Testis (tissue), 3 donors: Measurements from ENCODE around the gene ARID5B. TPM values are rescaled to one million over a fixed set of nuclear protein-coding genes. Genes with fewer than 3 reads are reported as not detected.

Source experiments
- DNase-seq: peaks from one replicate; pipeline ENCODE4 v3.0.0-alpha.2; 2019
- H3K27ac ChIP-seq, 2 donors: fragments of 200-600 bp; sonication (generic); one replicate each; pipeline ENCODE4 v1.5.1; 2019
- H3K27me3 ChIP-seq: fragments of 200-600 bp; sonication (generic); one replicate; pipeline ENCODE4 v1.5.1; 2019
- H3K36me3 ChIP-seq: fragments of 200-600 bp; sonication (generic); one replicate; pipeline ENCODE4 v1.5.1; 2017; ENCODE audit warnings: low read depth; ENCODE audit errors: missing control alignments
- H3K4me1 ChIP-seq: fragments of 200-600 bp; sonication (generic); one replicate; pipeline ENCODE4 v1.5.1; 2019
- H3K4me3 ChIP-seq, 2 donors: fragments of 200-600 bp; sonication (generic); one replicate each; pipeline ENCODE4 v1.5.1; 2017 to 2019
- H3K9me3 ChIP-seq: fragments of 200-600 bp; sonication (generic); one replicate; pipeline ENCODE4 v1.5.1; 2017
- CTCF ChIP-seq, 3 experiments: fragments of 450-650 bp in 2 of 3; fragments of 200-600 bp in 1 of 3; sonication (generic) in 1 of 3; IDR thresholded peaks; one replicate each; pipeline ENCODE4 v1.5.1; 2016 to 2019; ENCODE audit warnings: antibody characterized with exemption in 3 of 3, mild to moderate bottlenecking in 2 of 3, moderate library complexity in 1 of 3
- POLR2A ChIP-seq: fragments of 450-650 bp; IDR thresholded peaks from one replicate; pipeline ENCODE4 v1.6.1; 2017; ENCODE audit warnings: antibody characterized with exemption, mild to moderate bottlenecking, moderate library complexity
- WGBS, 2 donors: methylation state at CpG; one replicate each; pipeline ENCODE4 v1.1.5; 2018; 5-methylcytosine and 5-hydroxymethylcytosine counted together
- intact Hi-C: fragments of 100-400 bp; cut with DNase I; formaldehyde crosslinking; loops from one replicate; pipeline ENCODE4 v1.15.1; 2023; ENCODE audit warnings: low total_unique reads
- polyA plus RNA-seq: library from polyadenylated mRNA; stranded (reverse); fragments of 350-450 nt; fragmentation: Illumina TruSeq; extraction: RNeasy Lipid Tissue Mini Kit (QIAGEN cat#74804); gene quantifications from one replicate; pipeline ENCODE4 v1.2.3, GENCODE V29; 2014; ENCODE audit warnings: low read depth, low replicate concordance; ENCODE audit not compliant: insufficient read depth
- total RNA-seq, 2 donors: library from RNA; depleted of rRNA; stranded (reverse); fragments of >200 nt; gene quantifications; one replicate each; pipeline ENCODE4 v1.2.3, GENCODE V29; 2016

ARID5B gene
- total and polyA plus RNA-seq, 3 donors from 2014 or later, result 14.3 to 73.6 (median 52.1) TPM

GRCh38 chr10:61992059-61992460 is 90.6 kb downstream of the ARID5B start:
- intact Hi-C loops, result no loop called here
- Histone ChIP-seq H3K4me3 (no peak overlapping the region), H3K27ac (peak overlapping the region; percentile 61 to 77), H3K36me3 (no peaks in the 10 kb centered on the region), H3K4me1 (peaks cover 57% of the 10 kb centered on the region), H3K9me3 (no peaks in the 10 kb centered on the region), H3K27me3 (no peaks in the 10 kb centered on the region)
- WGBS, 2 donors, result 35 to 52% methylated on average over 4 of the region's 4 CpGs
- peak; percentile 54 for DNase-seq
- no peak for TF ChIP-seq POLR2A
- no peak for TF ChIP-seq CTCF (IDR thresholded peaks at IDR 0.05)

- Histone ChIP-seq H3K36me3 (no peaks in the 10 kb centered on the region), H3K4me1 (peaks cover 54% of the 10 kb centered on the region), H3K4me3 (no peak overlapping the region), H3K27me3 (no peaks in the 10 kb centered on the region), H3K27ac (peak overlapping the region; percentile 61 to 77), H3K9me3 (no peaks in the 10 kb centered on the region)
- intact Hi-C loops, result no loop called here
- no peak for TF ChIP-seq CTCF (IDR thresholded peaks at IDR 0.05)
- no peak for TF ChIP-seq POLR2A
- peak; percentile 78 for DNase-seq
- WGBS, 2 donors, result 23 to 24% methylated on average over 7 of the region's 7 CpGs
Observed at GRCh38 chr10:61992671-61993668, 91.5 kb downstream of the ARID5B start.

GRCh38 chr10:61993711-61994401 is 92.4 kb downstream of the ARID5B start:
- Histone ChIP-seq H3K36me3 (no peaks in the 10 kb centered on the region), H3K27ac (peak overlapping the region; percentile 61 to 77), H3K27me3 (no peaks in the 10 kb centered on the region), H3K4me1 (peaks cover 48% of the 10 kb centered on the region), H3K4me3 (no peak overlapping the region), H3K9me3 (no peaks in the 10 kb centered on the region)
- no peak for TF ChIP-seq CTCF (IDR thresholded peaks at IDR 0.05)
- no peak for TF ChIP-seq POLR2A
- intact Hi-C loops, result no loop called here
- 22 to 27% methylated on average over 6 of the region's 6 CpGs for WGBS, 2 donors
- no peak for DNase-seq

GRCh38 chr10:61994405-61995219 is 93.1 kb downstream of the ARID5B start:
- intact Hi-C loops, result no loop called here
- DNase-seq, result no peak
- Histone ChIP-seq H3K4me3 (no peak overlapping the region), H3K27ac (peak overlapping the region; percentile 61 to 77), H3K27me3 (no peaks in the 10 kb centered on the region), H3K36me3 (no peaks in the 10 kb centered on the region), H3K9me3 (no peaks in the 10 kb centered on the region), H3K4me1 (peaks cover 48% of the 10 kb centered on the region)
- WGBS, 2 donors, result 64 to 66% methylated on average over 7 of the region's 7 CpGs
- no peak for TF ChIP-seq POLR2A
- TF ChIP-seq CTCF (IDR thresholded peaks at IDR 0.05), result no peak
